ENCODE measurements around the gene IL17RA.

Gene IL17RA

DNA sequence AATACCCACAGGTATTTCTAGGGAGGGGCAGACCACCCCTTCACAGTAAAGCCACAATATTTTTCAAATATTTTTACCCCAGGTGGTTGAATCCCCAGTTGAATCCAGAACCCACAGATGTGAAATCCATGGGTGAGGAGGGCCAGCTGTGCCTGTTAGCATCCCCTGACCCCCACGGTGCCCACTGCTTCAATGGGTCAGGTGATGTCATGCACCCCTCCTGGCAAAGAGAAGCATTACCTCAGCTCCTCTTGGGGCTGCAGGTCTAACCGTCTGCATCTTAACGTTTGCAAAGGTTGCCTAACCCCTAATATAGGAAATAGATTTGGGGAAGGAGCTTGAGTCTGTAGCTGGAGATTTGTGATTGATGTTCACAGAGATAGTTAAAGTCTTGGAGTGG is 24.7 kb upstream of the IL17RA start:
- TF ChIP-seq, protein P1, sequence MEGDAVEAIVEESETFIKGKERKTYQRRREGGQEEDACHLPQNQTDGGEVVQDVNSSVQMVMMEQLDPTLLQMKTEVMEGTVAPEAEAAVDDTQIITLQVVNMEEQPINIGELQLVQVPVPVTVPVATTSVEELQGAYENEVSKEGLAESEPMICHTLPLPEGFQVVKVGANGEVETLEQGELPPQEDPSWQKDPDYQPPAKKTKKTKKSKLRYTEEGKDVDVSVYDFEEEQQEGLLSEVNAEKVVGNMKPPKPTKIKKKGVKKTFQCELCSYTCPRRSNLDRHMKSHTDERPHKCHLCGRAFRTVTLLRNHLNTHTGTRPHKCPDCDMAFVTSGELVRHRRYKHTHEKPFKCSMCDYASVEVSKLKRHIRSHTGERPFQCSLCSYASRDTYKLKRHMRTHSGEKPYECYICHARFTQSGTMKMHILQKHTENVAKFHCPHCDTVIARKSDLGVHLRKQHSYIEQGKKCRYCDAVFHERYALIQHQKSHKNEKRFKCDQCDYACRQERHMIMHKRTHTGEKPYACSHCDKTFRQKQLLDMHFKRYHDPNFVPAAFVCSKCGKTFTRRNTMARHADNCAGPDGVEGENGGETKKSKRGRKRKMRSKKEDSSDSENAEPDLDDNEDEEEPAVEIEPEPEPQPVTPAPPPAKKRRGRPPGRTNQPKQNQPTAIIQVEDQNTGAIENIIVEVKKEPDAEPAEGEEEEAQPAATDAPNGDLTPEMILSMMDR (IDR thresholded peaks at IDR 0.05), result no peak
- no peak for DNase-seq
- no peak overlapping the region for H3K4me3 Mint-ChIP-seq
- H3K27ac Mint-ChIP-seq, result no peak overlapping the region
- H3K36me3 Mint-ChIP-seq (ENCODE audit: low read depth), result no peaks in the 10 kb centered on the region
- no peaks in the 10 kb centered on the region for H3K9me3 Mint-ChIP-seq
- peaks cover 20% of the 10 kb centered on the region for H3K4me1 Mint-ChIP-seq
- H3K27me3 Mint-ChIP-seq (ENCODE audit: low read depth, poor library complexity), result peaks cover 66% of the 10 kb centered on the region

DNA sequence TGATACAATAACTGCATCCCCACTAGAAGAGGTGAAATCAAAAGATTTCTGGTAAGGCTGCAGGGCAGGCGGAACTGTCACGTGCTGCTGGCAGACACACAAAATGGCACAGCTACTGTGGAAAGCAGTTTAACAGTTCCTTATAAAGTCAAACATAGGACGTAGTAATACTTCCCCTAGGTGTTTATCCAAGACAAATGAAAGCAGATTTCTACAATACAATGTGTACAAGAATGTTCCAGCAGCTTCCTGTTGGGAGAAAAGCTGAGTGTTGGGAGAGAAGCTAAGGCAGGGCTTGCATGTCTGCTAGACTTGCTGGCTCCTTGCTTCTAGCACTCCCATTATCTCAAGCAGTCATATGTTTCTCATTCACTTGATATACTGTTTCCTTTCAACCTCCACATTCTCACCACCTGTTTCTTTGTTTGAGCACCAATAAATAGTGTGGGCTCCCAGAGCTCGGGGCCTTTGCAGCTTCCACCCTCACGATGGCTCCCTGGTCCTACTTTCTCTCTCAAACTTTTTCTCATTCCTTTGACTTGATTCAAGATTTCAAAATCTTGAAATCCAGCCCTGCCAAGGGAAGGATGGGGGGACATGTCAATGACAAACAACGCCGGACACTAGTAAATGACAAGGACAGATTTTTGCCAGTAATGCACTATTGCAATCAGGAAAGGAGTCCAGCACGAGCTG is 21.2 kb upstream of the IL17RA start:
- peaks cover 25% of the 10 kb centered on the region for H3K4me1 Mint-ChIP-seq
- H3K27me3 Mint-ChIP-seq (ENCODE audit: low read depth, poor library complexity), result peaks cover 54% of the 10 kb centered on the region
- H3K9me3 Mint-ChIP-seq, result no peaks in the 10 kb centered on the region
- H3K4me3 Mint-ChIP-seq, result no peak overlapping the region
- H3K36me3 Mint-ChIP-seq (ENCODE audit: low read depth), result no peaks in the 10 kb centered on the region
- TF ChIP-seq, protein P1 (IDR thresholded peaks at IDR 0.05), result no peak
- peak overlapping the region; percentile 40 for H3K27ac Mint-ChIP-seq
- no peak for DNase-seq

DNA sequence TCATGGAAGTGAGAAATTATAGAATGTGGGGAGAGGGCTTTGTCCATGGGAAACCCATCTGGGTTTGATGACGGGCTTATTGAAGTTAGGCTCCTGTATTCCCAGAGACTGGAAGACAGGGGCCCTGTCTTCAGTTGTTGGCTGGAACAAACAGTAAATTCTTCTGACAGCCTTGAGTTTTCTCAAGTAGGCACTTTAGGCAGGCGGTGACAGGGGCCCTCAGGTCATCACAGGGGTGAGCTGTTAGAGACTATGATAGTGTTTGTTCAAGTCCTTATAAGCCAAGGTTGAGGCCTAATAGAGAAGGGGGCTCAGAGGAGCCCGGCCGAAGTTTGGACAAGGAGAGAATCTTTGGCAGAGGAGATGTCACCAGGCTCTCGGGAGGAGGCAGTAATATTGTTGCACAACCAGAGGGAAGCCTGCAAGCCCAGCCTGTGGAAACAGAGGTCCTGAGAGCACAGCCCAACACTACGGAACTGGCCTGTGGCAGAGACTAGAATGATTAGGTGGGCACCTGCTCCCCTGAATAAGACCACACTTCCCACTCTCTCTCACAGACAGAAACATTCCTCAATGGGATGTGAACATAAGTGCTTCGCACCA is 20.2 kb upstream of the IL17RA start:
- Mint-ChIP-seq H3K4me3 (no peak overlapping the region), H3K36me3 (ENCODE audit: low read depth) (no peaks in the 10 kb centered on the region), H3K27ac (peak overlapping the region; percentile 81), H3K9me3 (no peaks in the 10 kb centered on the region), H3K27me3 (ENCODE audit: low read depth, poor library complexity) (peaks cover 43% of the 10 kb centered on the region), H3K4me1 (peaks cover 25% of the 10 kb centered on the region)
- TF ChIP-seq, protein P1 (IDR thresholded peaks at IDR 0.05), result no peak
- no peak for DNase-seq

DNA sequence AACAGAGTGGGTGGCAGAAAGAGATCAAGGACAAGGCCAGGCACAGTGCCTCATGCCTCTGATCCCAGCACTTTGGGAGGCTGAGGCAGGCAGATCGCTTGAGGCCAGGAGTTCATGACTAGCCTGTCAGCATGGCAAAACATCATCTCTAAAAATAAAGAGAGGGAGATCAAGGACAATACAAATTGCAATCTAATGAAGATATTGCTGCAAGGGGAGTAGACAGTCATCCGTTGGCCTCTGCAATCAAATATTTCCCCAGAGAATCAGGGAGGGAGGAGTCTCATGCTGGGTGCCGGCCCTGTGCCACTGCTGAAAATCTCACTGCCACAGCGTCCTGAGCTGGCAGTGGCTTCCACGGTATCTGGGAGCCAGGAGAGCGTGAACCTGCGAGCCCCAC is 19.4 kb upstream of the IL17RA start:
- Mint-ChIP-seq H3K27me3 (ENCODE audit: low read depth, poor library complexity) (peaks cover 37% of the 10 kb centered on the region), H3K4me1 (peaks cover 25% of the 10 kb centered on the region), H3K4me3 (no peak overlapping the region), H3K9me3 (no peaks in the 10 kb centered on the region), H3K27ac (no peak overlapping the region), H3K36me3 (ENCODE audit: low read depth) (no peaks in the 10 kb centered on the region)
- no peak for DNase-seq
- TF ChIP-seq, protein P1 (IDR thresholded peaks at IDR 0.05), result no peak

DNA sequence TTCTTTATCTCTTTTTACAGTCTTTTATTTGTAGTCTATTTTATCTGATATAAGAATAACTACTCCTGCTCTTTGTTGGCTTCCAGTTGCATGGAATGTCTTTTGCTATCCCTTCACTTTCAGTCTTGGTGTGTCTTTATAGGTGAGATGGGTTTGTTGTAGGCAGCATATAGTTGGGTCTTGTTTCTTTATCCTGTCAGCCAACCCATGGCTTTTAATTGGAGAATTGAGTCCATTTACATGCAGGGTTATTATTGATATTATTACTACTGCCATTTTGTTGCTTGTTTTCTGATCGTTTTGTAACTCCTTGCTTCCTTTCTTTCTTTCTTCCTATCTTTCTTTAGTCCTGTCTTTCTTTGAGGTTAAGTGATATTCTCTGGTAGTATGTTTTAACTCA is 11.9 kb upstream of the IL17RA start:
- H3K9me3 Mint-ChIP-seq, result peaks cover 5% of the 10 kb centered on the region

More for the DNA sequence above, 11.9 kb upstream of the IL17RA start:
- Mint-ChIP-seq H3K27ac (no peak overlapping the region), H3K27me3 (ENCODE audit: low read depth, poor library complexity) (peaks cover 25% of the 10 kb centered on the region), H3K4me1 (no peaks in the 10 kb centered on the region), H3K36me3 (ENCODE audit: low read depth) (no peaks in the 10 kb centered on the region), H3K4me3 (no peak overlapping the region)
- TF ChIP-seq, protein P1 (IDR thresholded peaks at IDR 0.05), result no peak
- DNase-seq, result no peak
